Stimulated activated effector memory CD8-positive, alpha-beta T cell treated with anti-CD3 and anti-CD28 coated beads, Interleukin-12 subunit alpha, Interleukin-12 subunit beta, amount 100 ng/mL, for 72 hours (primary cell): Measurements from ENCODE around the gene COBL.
A peak's percentile ranks its signal among the peaks of the same experiment; 100 is the strongest.

Experiments
- ATAC-seq: fragments of 150-1000 bp; cut with Tn5 transposase; 2 replicates; pipeline ENCODE4 v1.10.0; 2021
- DNase-seq, 2 donors: peaks; one replicate each; pipeline ENCODE4 v3.0.0; 2021 to 2022; ENCODE audit warnings: low spot score in 2 of 2
- H3K27ac Mint-ChIP-seq: one replicate; pipeline ENCODE4 v1.8.0; 2022; ENCODE audit warnings: mild to moderate bottlenecking, mixed read lengths
- H3K36me3 Mint-ChIP-seq: one replicate; pipeline ENCODE4 v1.8.0; 2022; ENCODE audit warnings: mild to moderate bottlenecking, mixed read lengths
- H3K4me1 Mint-ChIP-seq: one replicate; pipeline ENCODE4 v1.8.0; 2022; ENCODE audit warnings: mixed read lengths
- H3K4me3 Mint-ChIP-seq: one replicate; pipeline ENCODE4 v1.8.0; 2022; ENCODE audit warnings: mild to moderate bottlenecking, mixed read lengths
- H3K9me3 Mint-ChIP-seq: one replicate; pipeline ENCODE4 v1.8.0; 2022; ENCODE audit warnings: mixed read lengths

COBL gene

GRCh38 chr7:51300762-51301674 is 15.6 kb downstream of the COBL start:
- DNase-seq (peak in 1 of 2 donors; percentile 28), ATAC-seq (no peak)
- no peak overlapping the region for H3K4me3 Mint-ChIP-seq
- no peaks in the 10 kb centered on the region for H3K4me1 Mint-ChIP-seq
- peaks cover 2% of the 10 kb centered on the region for H3K9me3 Mint-ChIP-seq
- no peak overlapping the region for H3K27ac Mint-ChIP-seq
- H3K36me3 Mint-ChIP-seq, result no peaks in the 10 kb centered on the region

GRCh38 chr7:51299391-51300133 is 17.0 kb downstream of the COBL start:
- DNase-seq, result peak in 1 of 2 donors; percentile 12
- H3K36me3 Mint-ChIP-seq, result no peaks in the 10 kb centered on the region
- H3K4me3 Mint-ChIP-seq, result no peak overlapping the region
- ATAC-seq, result no peak
- H3K9me3 Mint-ChIP-seq, result peaks cover 2% of the 10 kb centered on the region
- H3K27ac Mint-ChIP-seq, result no peak overlapping the region
- H3K4me1 Mint-ChIP-seq, result no peaks in the 10 kb centered on the region

GRCh38 chr7:51298912-51299311 is 17.7 kb downstream of the COBL start:
- Mint-ChIP-seq H3K4me3 (no peak overlapping the region), H3K27ac (no peak overlapping the region), H3K9me3 (peaks cover 2% of the 10 kb centered on the region), H3K4me1 (no peaks in the 10 kb centered on the region), H3K36me3 (no peaks in the 10 kb centered on the region)
- DNase-seq (peak in 1 of 2 donors; percentile 10), ATAC-seq (no peak)

- H3K9me3 Mint-ChIP-seq, result peaks cover 2% of the 10 kb centered on the region
- ATAC-seq (no peak), DNase-seq (peak in 1 of 2 donors; percentile 12)
- H3K4me1 Mint-ChIP-seq, result no peaks in the 10 kb centered on the region
- H3K4me3 Mint-ChIP-seq, result no peak overlapping the region
- H3K27ac Mint-ChIP-seq, result no peak overlapping the region
- H3K36me3 Mint-ChIP-seq, result no peaks in the 10 kb centered on the region
Observed at GRCh38 chr7:51297986-51298385, 18.6 kb downstream of the COBL start.

- DNase-seq (no peak), ATAC-seq (no peak)
- no peak overlapping the region for H3K27ac Mint-ChIP-seq
- no peak overlapping the region for H3K4me3 Mint-ChIP-seq
- H3K36me3 Mint-ChIP-seq, result no peaks in the 10 kb centered on the region
- peaks cover 2% of the 10 kb centered on the region for H3K9me3 Mint-ChIP-seq
- H3K4me1 Mint-ChIP-seq, result no peaks in the 10 kb centered on the region
Observed at GRCh38 chr7:51295440-51296245, 21.0 kb downstream of the COBL start.

- Mint-ChIP-seq H3K36me3 (no peaks in the 10 kb centered on the region), H3K4me3 (no peak overlapping the region), H3K4me1 (no peaks in the 10 kb centered on the region), H3K27ac (no peak overlapping the region), H3K9me3 (no peaks in the 10 kb centered on the region)
- no peak for ATAC-seq
- no peak for DNase-seq
Observed at GRCh38 chr7:51292596-51292995, 24.0 kb downstream of the COBL start.

- DNase-seq (peak in 1 of 2 donors; percentile 20), ATAC-seq (peak; percentile 11)
- Mint-ChIP-seq H3K4me1 (no peaks in the 10 kb centered on the region), H3K27ac (no peak overlapping the region), H3K4me3 (no peak overlapping the region), H3K36me3 (no peaks in the 10 kb centered on the region), H3K9me3 (no peaks in the 10 kb centered on the region)
Observed at GRCh38 chr7:51290702-51291540, 25.7 kb downstream of the COBL start.

- ATAC-seq, result no peak
- DNase-seq, result no peak
- Mint-ChIP-seq H3K27ac (no peak overlapping the region), H3K36me3 (no peaks in the 10 kb centered on the region), H3K4me1 (no peaks in the 10 kb centered on the region), H3K9me3 (no peaks in the 10 kb centered on the region), H3K4me3 (no peak overlapping the region)
Observed at GRCh38 chr7:51290304-51290637, 26.3 kb downstream of the COBL start.

GRCh38 chr7:51289623-51290303 is 26.8 kb downstream of the COBL start:
- Mint-ChIP-seq H3K9me3 (no peaks in the 10 kb centered on the region), H3K27ac (no peak overlapping the region), H3K36me3 (no peaks in the 10 kb centered on the region), H3K4me3 (no peak overlapping the region), H3K4me1 (no peaks in the 10 kb centered on the region)
- ATAC-seq, result no peak
- DNase-seq, result peak in 1 of 2 donors; percentile 17

- no peaks in the 10 kb centered on the region for H3K36me3 Mint-ChIP-seq
Observed at GRCh38 chr7:51288896-51289622, 27.6 kb downstream of the COBL start.

GRCh38 chr7:51286401-51286800 is 30.2 kb downstream of the COBL start:
- DNase-seq, result no peak
- no peak overlapping the region for H3K27ac Mint-ChIP-seq
- H3K36me3 Mint-ChIP-seq, result no peaks in the 10 kb centered on the region
- no peaks in the 10 kb centered on the region for H3K4me1 Mint-ChIP-seq
- ATAC-seq, result no peak
- peaks cover 4% of the 10 kb centered on the region for H3K9me3 Mint-ChIP-seq
- H3K4me3 Mint-ChIP-seq, result no peak overlapping the region

More at GRCh38 chr7:51288896-51289622, 27.6 kb downstream of the COBL start:
- ATAC-seq (no peak), DNase-seq (no peak)
- Mint-ChIP-seq H3K4me1 (no peaks in the 10 kb centered on the region), H3K9me3 (no peaks in the 10 kb centered on the region), H3K4me3 (no peak overlapping the region), H3K27ac (no peak overlapping the region)

- ATAC-seq, result no peak
- H3K9me3 Mint-ChIP-seq, result peaks cover 4% of the 10 kb centered on the region
- no peak overlapping the region for H3K27ac Mint-ChIP-seq
- H3K36me3 Mint-ChIP-seq, result no peaks in the 10 kb centered on the region
- no peaks in the 10 kb centered on the region for H3K4me1 Mint-ChIP-seq
- H3K4me3 Mint-ChIP-seq, result no peak overlapping the region
- no peak for DNase-seq
Observed at GRCh38 chr7:51280156-51280555, 36.5 kb downstream of the COBL start.

- Mint-ChIP-seq H3K4me1 (no peaks in the 10 kb centered on the region), H3K27ac (no peak overlapping the region), H3K9me3 (peaks cover 4% of the 10 kb centered on the region), H3K36me3 (no peaks in the 10 kb centered on the region), H3K4me3 (no peak overlapping the region)
- DNase-seq, result no peak
- no peak for ATAC-seq
Observed at GRCh38 chr7:51279391-51280023, 37.1 kb downstream of the COBL start.
